HCT116 (cell line): Measurements from ENCODE around the gene DCTN5. TPM values are rescaled to one million over a fixed set of nuclear protein-coding genes. Genes with fewer than 3 reads are reported as not detected.

Source experiments
- ATAC-seq: fragments of 200-7000 bp; cut with Tn5 transposase; 2 replicates; pipeline ENCODE4 v1.9.1; 2020; ENCODE audit warnings: mild to moderate bottlenecking, moderate library complexity
- BruUV-seq: library from RNA; stranded (reverse); fragments of 400-500 nt; replicated peaks from 2 replicates; lab custom pipeline; 2021; lab: Mats Ljungman, UMichigan
- CTCF ChIA-PET: fragments of 300-600 bp; sonication (Branson Sonifier 250); formaldehyde crosslinking; loops from one replicate; lab custom pipeline; 2021; ENCODE audit warnings: antibody characterized with exemption; lab: Charles Lee
- POLR2A ChIA-PET: fragments of 300-600, 350-600 bp; sonication (Branson Sonifier 250); formaldehyde crosslinking; loops from one replicate; lab custom pipeline; 2021; ENCODE audit warnings: antibody characterized with exemption; lab: Charles Lee
- RAD21 ChIA-PET, 2 experiments: fragments of 300-600 bp; sonication (Branson Sonifier 250); formaldehyde crosslinking; loops; one replicate each; lab custom pipeline; 2023; ENCODE audit warnings: low total read pairs in 2 of 2; ENCODE audit not compliant: uncharacterized antibody in 2 of 2, unreplicated experiment in 2 of 2, low non-redundant PET in 1 of 2; lab: Charles Lee
- DNase-seq: peaks from one replicate; pipeline ENCODE4 v3.0.0-alpha.2; 2010; ENCODE audit warnings: low read depth, low spot score
- H2AFZ ChIP-seq: fragments of 200-600 bp; shearing (Covaris generic), sonication (generic); 2 replicates; pipeline ENCODE4 v1.6.1; 2017; ENCODE audit warnings: low read depth, mixed run types, mixed read lengths, antibody characterized with exemption, low read length; ENCODE audit not compliant: poor library complexity, severe bottlenecking
- H3K27ac ChIP-seq: 2 replicates; pipeline ENCODE4 v1.5.1; 2012; ENCODE audit warnings: low read depth, low read length
- H3K27me3 ChIP-seq: fragments of 200-600 bp; sonication (generic); 2 replicates; pipeline ENCODE4 v1.6.1; 2016; ENCODE audit warnings: mixed run types, low read length, mixed read lengths; ENCODE audit not compliant: insufficient read depth
- H3K36me3 ChIP-seq, 2 experiments: fragments of 200-500 bp in 1 of 2; fragments of 200-600 bp in 1 of 2; sonication (Bioruptor generic) in 1 of 2; sonication (generic) in 1 of 2; 2 replicates each; pipeline versions ENCODE4 v1.5.1 to v1.6.1; 2014 to 2016; ENCODE audit warnings: low read length in 2 of 2, inconsistent platforms in 1 of 2, mixed read lengths in 1 of 2, mixed run types in 1 of 2; ENCODE audit not compliant: insufficient read depth in 2 of 2, control insufficient read depth in 1 of 2
- H3K4me1 ChIP-seq, 2 experiments: fragments of 200-600 bp in 1 of 2; sonication (generic) in 1 of 2; 2 replicates each; pipeline versions ENCODE4 v1.5.1 to v1.6.1; 2012 to 2017; ENCODE audit warnings: low read length in 2 of 2, inconsistent platforms in 1 of 2, mild to moderate bottlenecking in 1 of 2, mixed read lengths in 1 of 2, mixed run types in 1 of 2, moderate library complexity in 1 of 2; ENCODE audit not compliant: insufficient read depth in 2 of 2, control insufficient read depth in 1 of 2
- H3K4me2 ChIP-seq: fragments of 200-600 bp; sonication (generic); 2 replicates; pipeline ENCODE4 v1.6.1; 2017; ENCODE audit warnings: mixed run types, low read length, mixed read lengths
- H3K4me3 ChIP-seq, 2 experiments: fragments of 200-600 bp in 1 of 2; sonication (generic) in 1 of 2; replicated peaks in 1 of 2; 2 replicates each; pipeline ENCODE4 v1.5.1; 2011 to 2016; ENCODE audit warnings: low read length in 2 of 2, control low read depth in 1 of 2, low read depth in 1 of 2, mild to moderate bottlenecking in 1 of 2, mixed read lengths in 1 of 2, mixed run types in 1 of 2
- H3K79me2 ChIP-seq: fragments of 200-600 bp; sonication (generic); 2 replicates; pipeline ENCODE4 v1.6.1; 2017; ENCODE audit warnings: mild to moderate bottlenecking, mixed run types, low read length, moderate library complexity, mixed read lengths; ENCODE audit not compliant: insufficient read depth
- H3K9ac ChIP-seq: fragments of 200-600 bp; sonication (generic); 2 replicates; pipeline ENCODE4 v1.6.1; 2016; ENCODE audit warnings: low read length, mixed read lengths
- H3K9me2 ChIP-seq: fragments of 200-600 bp; sonication (generic), shearing (Covaris generic); 2 replicates; pipeline ENCODE4 v1.6.1; 2017; ENCODE audit warnings: mixed run types, mild to moderate bottlenecking, moderate library complexity; ENCODE audit not compliant: insufficient read depth
- H3K9me3 ChIP-seq, 2 experiments: fragments of 200-500 bp in 1 of 2; fragments of 200-600 bp in 1 of 2; sonication (Bioruptor generic) in 1 of 2; sonication (generic) in 1 of 2; 2 replicates each; pipeline ENCODE4 v1.6.1; 2014 to 2017; ENCODE audit warnings: low read length in 2 of 2, mixed read lengths in 2 of 2, inconsistent platforms in 1 of 2, low read depth in 1 of 2, mild to moderate bottlenecking in 1 of 2, mixed run types in 1 of 2, moderate library complexity in 1 of 2; ENCODE audit not compliant: control insufficient read depth in 1 of 2, insufficient read depth in 1 of 2
- H4K20me1 ChIP-seq: fragments of 200-600 bp; sonication (generic), shearing (Covaris generic); 2 replicates; pipeline ENCODE4 v1.6.1; 2017; ENCODE audit warnings: mixed run types, mild to moderate bottlenecking, moderate library complexity; ENCODE audit not compliant: insufficient read depth
- ELF1 ChIP-seq: IDR thresholded peaks from 2 replicates; pipeline ENCODE4 v1.6.1; 2012; ENCODE audit warnings: low read depth, borderline replicate concordance
- EZH2 ChIP-seq: fragments of 200-600 bp; sonication (generic); IDR thresholded peaks from 2 replicates; pipeline ENCODE4 v1.6.1; 2017; ENCODE audit warnings: antibody characterized with exemption, mixed run types
- EZH2phosphoT487 ChIP-seq: fragments of 200-600 bp; IDR thresholded peaks from 2 replicates; pipeline ENCODE4 v1.6.1; 2018; ENCODE audit warnings: antibody characterized with exemption, borderline replicate concordance
- FOSL1 ChIP-seq: IDR thresholded peaks from 2 replicates; pipeline ENCODE4 v1.6.1; 2012; ENCODE audit warnings: low read depth
- POLR2A ChIP-seq: IDR thresholded peaks from 2 replicates; pipeline ENCODE4 v1.7.0; 2011; ENCODE audit warnings: borderline replicate concordance; ENCODE audit not compliant: insufficient read depth, insufficient read length; ENCODE audit errors: extremely low read depth
- RAD21 ChIP-seq: IDR thresholded peaks from 2 replicates; pipeline ENCODE4 v1.6.1; 2012; ENCODE audit warnings: low read depth, mild to moderate bottlenecking
- SP1 ChIP-seq: IDR thresholded peaks from 2 replicates; pipeline ENCODE4 v1.6.1; 2012; ENCODE audit warnings: low read depth
- YY1 ChIP-seq: IDR thresholded peaks from 2 replicates; pipeline ENCODE4 v1.6.1; 2011; ENCODE audit warnings: low read length, low read depth, moderate library complexity, mild to moderate bottlenecking; ENCODE audit not compliant: insufficient replicate concordance; ENCODE audit errors: extremely low read depth
- ZNF274 ChIP-seq: fragments of 200-500 bp; sonication (Bioruptor generic); IDR thresholded peaks from 2 replicates; pipeline ENCODE4 v1.6.1; 2014; ENCODE audit warnings: mild to moderate bottlenecking, low read depth, low read length, inconsistent platforms
- intact Hi-C: fragments of 100-400 bp; cut with micrococcal nuclease; formaldehyde crosslinking; loops from 2 replicates; pipeline ENCODE4 v1.10.0; 2022
- total RNA-seq: library from RNA; stranded (reverse); gene quantifications from one replicate; pipeline ENCODE4 v1.2.1, GENCODE V29; 2021; ENCODE audit not compliant: unreplicated experiment
- TF ChIP-seq, protein P1 (sequence below): IDR thresholded peaks from 2 replicates; pipeline ENCODE4 v1.6.1; 2012
- TF ChIP-seq, protein P2 (sequence below): IDR thresholded peaks from 2 replicates; pipeline ENCODE4 v1.6.1; 2011; ENCODE audit warnings: mild to moderate bottlenecking, low read length, moderate library complexity; ENCODE audit not compliant: insufficient replicate concordance; ENCODE audit errors: extremely low read depth
- TF ChIP-seq, protein P3 (sequence below): IDR thresholded peaks from 2 replicates; pipeline ENCODE4 v1.6.1; 2012; ENCODE audit warnings: low read depth

The DCTN5 gene
- total RNA-seq, 1 experiment from 2014 or later = 42.9 TPM

DNA sequence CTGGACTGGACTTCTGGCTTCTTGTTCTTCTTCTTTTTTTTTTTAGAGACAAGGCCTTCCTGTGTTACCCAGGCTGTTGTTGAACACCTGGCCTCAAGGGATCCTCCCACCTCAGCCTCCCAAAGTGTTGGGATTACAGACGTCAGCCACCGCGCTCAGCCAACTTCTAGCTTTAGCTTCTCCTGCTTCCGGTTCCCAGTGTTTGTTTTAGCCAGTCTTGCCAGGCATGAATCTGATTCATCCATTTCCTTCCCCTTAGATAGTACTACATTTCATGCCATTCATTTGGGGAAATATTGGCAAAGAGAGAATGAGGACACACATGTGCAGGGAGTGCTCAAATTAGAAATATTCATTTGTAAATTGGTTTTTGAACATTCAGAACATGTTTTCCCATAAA lies 33.1 kb upstream of the DCTN5 start:
- Histone ChIP-seq H3K79me2 (no peaks in the 10 kb centered on the region), H3K4me3 (no peak overlapping the region), H3K9me2 (no peaks in the 10 kb centered on the region), H4K20me1 (no peaks in the 10 kb centered on the region), H3K27ac (no peak overlapping the region), H3K4me2 (no peak overlapping the region), H3K9me3 (no peaks in the 10 kb centered on the region), H2AFZ (no peak overlapping the region), H3K4me1 (peaks cover 0 to 7% of the 10 kb centered on the region in 2 experiments; a peak in 1 of 4 replicates), H3K9ac (no peak overlapping the region), H3K36me3 (peaks cover 3 to 17% of the 10 kb centered on the region in 2 experiments; a peak in 1 of 4 replicates), H3K27me3 (no peaks in the 10 kb centered on the region)
- POLR2A ChIA-PET = no interaction called here
- intact Hi-C loops = no loop called here
- DNase-seq (no peak), ATAC-seq (no peak)
- CTCF ChIA-PET = interaction anchor here (2.0 kb wide), 1 partner anchor 11 kb away, joined by 7 read pairs; the partner anchor contains the start of gene NDUFAB1
- RAD21 ChIA-PET = no interaction called here
- TF ChIP-seq ZNF274 (no peak), EZH2phosphoT487 (no peak), SP1 (no peak), POLR2A (no peak), YY1 (no peak), RAD21 (no peak), ELF1 (no peak), FOSL1 (no peak), EZH2 (no peak)
- TF ChIP-seq, protein P1, sequence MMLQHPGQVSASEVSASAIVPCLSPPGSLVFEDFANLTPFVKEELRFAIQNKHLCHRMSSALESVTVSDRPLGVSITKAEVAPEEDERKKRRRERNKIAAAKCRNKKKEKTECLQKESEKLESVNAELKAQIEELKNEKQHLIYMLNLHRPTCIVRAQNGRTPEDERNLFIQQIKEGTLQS = no peak
- TF ChIP-seq, protein P2, sequence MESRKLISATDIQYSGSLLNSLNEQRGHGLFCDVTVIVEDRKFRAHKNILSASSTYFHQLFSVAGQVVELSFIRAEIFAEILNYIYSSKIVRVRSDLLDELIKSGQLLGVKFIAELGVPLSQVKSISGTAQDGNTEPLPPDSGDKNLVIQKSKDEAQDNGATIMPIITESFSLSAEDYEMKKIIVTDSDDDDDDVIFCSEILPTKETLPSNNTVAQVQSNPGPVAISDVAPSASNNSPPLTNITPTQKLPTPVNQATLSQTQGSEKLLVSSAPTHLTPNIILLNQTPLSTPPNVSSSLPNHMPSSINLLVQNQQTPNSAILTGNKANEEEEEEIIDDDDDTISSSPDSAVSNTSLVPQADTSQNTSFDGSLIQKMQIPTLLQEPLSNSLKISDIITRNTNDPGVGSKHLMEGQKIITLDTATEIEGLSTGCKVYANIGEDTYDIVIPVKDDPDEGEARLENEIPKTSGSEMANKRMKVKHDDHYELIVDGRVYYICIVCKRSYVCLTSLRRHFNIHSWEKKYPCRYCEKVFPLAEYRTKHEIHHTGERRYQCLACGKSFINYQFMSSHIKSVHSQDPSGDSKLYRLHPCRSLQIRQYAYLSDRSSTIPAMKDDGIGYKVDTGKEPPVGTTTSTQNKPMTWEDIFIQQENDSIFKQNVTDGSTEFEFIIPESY = no peak
- TF ChIP-seq, protein P3, sequence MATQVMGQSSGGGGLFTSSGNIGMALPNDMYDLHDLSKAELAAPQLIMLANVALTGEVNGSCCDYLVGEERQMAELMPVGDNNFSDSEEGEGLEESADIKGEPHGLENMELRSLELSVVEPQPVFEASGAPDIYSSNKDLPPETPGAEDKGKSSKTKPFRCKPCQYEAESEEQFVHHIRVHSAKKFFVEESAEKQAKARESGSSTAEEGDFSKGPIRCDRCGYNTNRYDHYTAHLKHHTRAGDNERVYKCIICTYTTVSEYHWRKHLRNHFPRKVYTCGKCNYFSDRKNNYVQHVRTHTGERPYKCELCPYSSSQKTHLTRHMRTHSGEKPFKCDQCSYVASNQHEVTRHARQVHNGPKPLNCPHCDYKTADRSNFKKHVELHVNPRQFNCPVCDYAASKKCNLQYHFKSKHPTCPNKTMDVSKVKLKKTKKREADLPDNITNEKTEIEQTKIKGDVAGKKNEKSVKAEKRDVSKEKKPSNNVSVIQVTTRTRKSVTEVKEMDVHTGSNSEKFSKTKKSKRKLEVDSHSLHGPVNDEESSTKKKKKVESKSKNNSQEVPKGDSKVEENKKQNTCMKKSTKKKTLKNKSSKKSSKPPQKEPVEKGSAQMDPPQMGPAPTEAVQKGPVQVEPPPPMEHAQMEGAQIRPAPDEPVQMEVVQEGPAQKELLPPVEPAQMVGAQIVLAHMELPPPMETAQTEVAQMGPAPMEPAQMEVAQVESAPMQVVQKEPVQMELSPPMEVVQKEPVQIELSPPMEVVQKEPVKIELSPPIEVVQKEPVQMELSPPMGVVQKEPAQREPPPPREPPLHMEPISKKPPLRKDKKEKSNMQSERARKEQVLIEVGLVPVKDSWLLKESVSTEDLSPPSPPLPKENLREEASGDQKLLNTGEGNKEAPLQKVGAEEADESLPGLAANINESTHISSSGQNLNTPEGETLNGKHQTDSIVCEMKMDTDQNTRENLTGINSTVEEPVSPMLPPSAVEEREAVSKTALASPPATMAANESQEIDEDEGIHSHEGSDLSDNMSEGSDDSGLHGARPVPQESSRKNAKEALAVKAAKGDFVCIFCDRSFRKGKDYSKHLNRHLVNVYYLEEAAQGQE = no peak
- no TSS peak for BruUV-seq
